NCI-H2227 (cell line): ENCODE data around the gene KRT35.

ENCODE experiments used
- DNase-seq: peaks from one replicate; lab custom pipeline; 2025; ENCODE audit not compliant: unreplicated experiment; lab: John Stamatoyannopoulos, UW

Gene KRT35

GRCh38 chr17:41481036-41481435, at the start of gene KRT35:
Gene KRT35, minus strand, starts transcription at chr17:41481151. Its CDS starts 54 bp downstream, at chr17:41481097.
- DNase-seq: no peak

- no peak for DNase-seq
These were observed 49.4 kb upstream of the KRT35 start for GRCh38 chr17:41530062-41531048.

- no peak for DNase-seq
These were observed 48.6 kb upstream of the KRT35 start for GRCh38 chr17:41529491-41529915.

- DNase-seq: no peak
These were observed 48.0 kb upstream of the KRT35 start for GRCh38 chr17:41528959-41529353.

- no peak for DNase-seq
These were observed 46.4 kb upstream of the KRT35 start for GRCh38 chr17:41527063-41528023.

- no peak for DNase-seq
These were observed 43.3 kb upstream of the KRT35 start for GRCh38 chr17:41524261-41524660.

- no peak for DNase-seq
These were observed 42.8 kb upstream of the KRT35 start for GRCh38 chr17:41523787-41524186.

GRCh38 chr17:41523225-41523593, 42.3 kb upstream of the KRT35 start:
- DNase-seq: no peak

GRCh38 chr17:41522301-41523224, 41.6 kb upstream of the KRT35 start:
- DNase-seq: no peak

GRCh38 chr17:41521574-41522261, 40.8 kb upstream of the KRT35 start:
- DNase-seq: no peak

- DNase-seq: no peak
These were observed 40.0 kb upstream of the KRT35 start for GRCh38 chr17:41520821-41521521.

GRCh38 chr17:41519501-41520224, 38.7 kb upstream of the KRT35 start:
- no peak for DNase-seq

GRCh38 chr17:41518789-41519449, 38.0 kb upstream of the KRT35 start, which contains the start of gene KRT15:
Gene KRT15, minus strand, starts transcription at chr17:41518890. Its CDS starts 63 bp downstream, at chr17:41518827.
- peak; percentile 12 for DNase-seq

GRCh38 chr17:41518031-41518430, 37.1 kb upstream of the KRT35 start:
- no peak for DNase-seq

- no peak for DNase-seq
These were observed 35.9 kb upstream of the KRT35 start for GRCh38 chr17:41516830-41517283.

GRCh38 chr17:41516147-41516829, 35.3 kb upstream of the KRT35 start:
- DNase-seq: no peak

GRCh38 chr17:41513168-41513547, 32.2 kb upstream of the KRT35 start:
- no peak for DNase-seq
